ENCODE data around the gene TMEM140. TPM values are rescaled to one million over a fixed set of nuclear protein-coding genes. Genes with fewer than 3 reads are reported as not detected.

TMEM140 gene
- total and polyA plus RNA-seq, 2 of the 13 experiments (the other 11 are each of a cell fraction or from before 2014, with no cell fraction given), result 9.2 to 21.7 TPM

GRCh38 chr7:135164357-135165061 lies 16.6 kb downstream of the TMEM140 start (continued):
- TF ChIP-seq MZF1 (CRISPR knock-in tag; IDR thresholded peaks at IDR 0.05; ENCODE audit: borderline replicate concordance) (no peak), KDM5B (CRISPR knock-in tag; IDR thresholded peaks at IDR 0.05; ENCODE audit: borderline replicate concordance) (no peak), ZNF143 (CRISPR knock-in tag; IDR thresholded peaks at IDR 0.05) (no peak), KIAA2018 (CRISPR knock-in tag; IDR thresholded peaks at IDR 0.05; ENCODE audit: borderline replicate concordance) (no peak), ZNF264 (CRISPR knock-in tag; IDR thresholded peaks at IDR 0.05) (no peak), ZSCAN30 (CRISPR knock-in tag; IDR thresholded peaks at IDR 0.05) (no peak), ZIK1 (CRISPR knock-in tag; IDR thresholded peaks at IDR 0.05; ENCODE audit: borderline replicate concordance, low read depth) (no peak), ZZZ3 (CRISPR knock-in tag; IDR thresholded peaks at IDR 0.05; ENCODE audit: borderline replicate concordance) (no peak), ZNF441 (CRISPR knock-in tag; IDR thresholded peaks at IDR 0.05; ENCODE audit: borderline replicate concordance) (no peak), ZNF512B (CRISPR knock-in tag; IDR thresholded peaks at IDR 0.05; ENCODE audit: borderline replicate concordance) (no peak), CREB1 (IDR thresholded peaks at IDR 0.05) (no peak), CREB1 (CRISPR knock-in tag; IDR thresholded peaks at IDR 0.05) (no peak), RCOR2 (CRISPR knock-in tag; IDR thresholded peaks at IDR 0.05) (no peak), RBFOX2 (IDR thresholded peaks at IDR 0.05; ENCODE audit: low read depth, low read length) (peak; percentile 43; the same call in 1 of the 2 replicates), ONECUT2 (CRISPR knock-in tag; IDR thresholded peaks at IDR 0.05) (no peak), JUN (CRISPR knock-in tag; IDR thresholded peaks at IDR 0.05) (no peak), RFX1 (IDR thresholded peaks at IDR 0.05) (no peak), ZNF616 (CRISPR knock-in tag; IDR thresholded peaks at IDR 0.05; ENCODE audit: low read depth) (no peak), ZNF678 (CRISPR knock-in tag; IDR thresholded peaks at IDR 0.05) (no peak), ATF5 (CRISPR knock-in tag; IDR thresholded peaks at IDR 0.05; ENCODE audit: low read depth) (no peak)
